DMS153 treated with DMSO at 0.1 percent for 48 hours (cell line): ENCODE data around the gene NIT1.

ENCODE experiments used
- DNase-seq: peaks from one replicate; lab custom pipeline; 2025; ENCODE audit not compliant: unreplicated experiment; lab: John Stamatoyannopoulos, UW

Gene NIT1

DNA sequence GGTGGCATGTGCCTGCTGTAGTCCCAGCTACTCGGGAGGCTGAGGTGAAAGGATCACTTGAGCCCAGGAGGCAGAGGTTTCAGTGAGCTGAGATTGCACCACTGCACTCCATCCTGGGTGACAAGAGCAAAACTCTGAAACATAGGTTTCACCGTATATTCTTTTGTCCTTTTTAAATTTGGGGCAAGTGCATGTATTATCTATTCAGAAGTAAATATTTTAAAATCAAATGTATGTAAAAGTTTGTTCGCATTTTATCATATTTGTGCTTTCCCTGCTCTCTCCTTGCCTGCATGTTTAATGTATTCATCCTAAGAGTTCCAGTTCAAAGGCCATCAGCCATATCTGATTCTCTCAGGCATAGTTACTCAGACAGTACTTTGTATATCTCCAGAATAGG, 27.9 kb downstream of the NIT1 start:
- DNase-seq: no peak

DNA sequence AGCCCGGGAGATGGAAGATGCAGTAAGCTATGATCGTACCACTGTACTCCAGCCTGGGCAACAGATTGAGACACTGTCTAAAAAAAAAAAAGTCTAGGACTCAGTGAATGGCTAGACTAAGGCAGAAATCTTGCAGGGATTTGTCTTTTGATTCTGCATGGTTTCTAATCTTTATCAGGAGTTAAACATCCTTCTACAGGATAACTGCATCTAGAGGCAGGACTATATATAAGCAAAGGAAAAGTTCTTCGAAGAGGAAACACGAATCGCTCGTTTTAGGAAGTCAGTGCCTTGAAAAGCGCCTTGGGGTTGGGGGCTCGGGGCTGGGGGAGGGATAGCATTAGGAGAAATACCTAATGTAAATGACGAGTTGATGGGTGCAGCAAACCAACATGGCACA, 35.3 kb downstream of the NIT1 start:
- DNase-seq: no peak

DNA sequence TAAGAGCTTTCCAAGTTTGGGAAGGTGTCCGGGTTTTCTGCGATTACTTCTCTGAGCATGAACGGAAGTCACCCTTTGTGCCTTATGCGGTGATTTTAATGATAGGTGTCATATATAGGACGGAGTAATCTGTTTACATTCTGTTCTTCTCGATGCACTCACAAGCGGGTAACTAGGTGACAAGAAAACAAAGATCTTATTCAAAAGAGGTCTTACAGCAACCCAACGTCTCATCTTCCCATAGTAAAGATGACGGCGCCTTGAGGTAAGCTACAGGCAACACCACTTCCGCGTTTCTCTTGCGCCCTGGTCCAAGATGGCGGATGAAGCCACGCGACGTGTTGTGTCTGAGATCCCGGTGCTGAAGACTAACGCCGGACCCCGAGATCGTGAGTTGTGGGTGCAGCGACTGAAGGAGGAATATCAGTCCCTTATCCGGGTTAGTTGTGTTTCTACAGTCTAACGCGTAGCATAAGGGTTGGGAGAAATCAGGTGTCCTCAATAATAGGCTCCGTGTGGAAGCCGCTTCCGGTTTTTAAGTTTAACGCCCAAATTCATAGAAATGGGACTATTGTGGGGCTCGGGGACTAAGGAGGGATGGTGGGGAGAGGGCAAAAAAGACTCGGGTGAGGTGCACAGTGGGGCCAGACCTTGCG, 35.9 kb downstream of the NIT1 start, which contains the start of gene UFC1:
TSS of gene UFC1 (plus strand) at position 297 of the 656 bp plus-strand sequence. CDS start at position 317, 20 bp downstream.
- DNase-seq: peak; percentile 92

DNA sequence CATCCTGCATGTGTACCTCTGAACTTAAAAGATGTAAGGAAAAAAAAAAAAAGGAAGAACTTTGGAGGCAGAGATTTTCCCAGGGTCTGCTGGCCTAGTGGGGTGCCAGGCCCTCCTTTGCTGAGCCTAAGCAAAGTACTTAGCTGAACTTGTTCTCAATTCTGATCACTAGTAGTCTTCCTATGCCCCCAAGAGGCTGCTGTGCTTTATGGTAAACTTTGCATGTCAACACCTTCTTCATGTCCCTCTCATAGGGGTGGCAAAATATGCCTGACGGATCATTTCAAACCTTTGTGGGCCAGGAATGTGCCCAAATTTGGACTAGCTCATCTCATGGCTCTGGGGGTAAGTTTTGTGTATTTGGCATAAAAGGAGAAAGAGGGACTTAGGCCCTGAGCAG, 40.0 kb downstream of the NIT1 start:
- no peak for DNase-seq

DNA sequence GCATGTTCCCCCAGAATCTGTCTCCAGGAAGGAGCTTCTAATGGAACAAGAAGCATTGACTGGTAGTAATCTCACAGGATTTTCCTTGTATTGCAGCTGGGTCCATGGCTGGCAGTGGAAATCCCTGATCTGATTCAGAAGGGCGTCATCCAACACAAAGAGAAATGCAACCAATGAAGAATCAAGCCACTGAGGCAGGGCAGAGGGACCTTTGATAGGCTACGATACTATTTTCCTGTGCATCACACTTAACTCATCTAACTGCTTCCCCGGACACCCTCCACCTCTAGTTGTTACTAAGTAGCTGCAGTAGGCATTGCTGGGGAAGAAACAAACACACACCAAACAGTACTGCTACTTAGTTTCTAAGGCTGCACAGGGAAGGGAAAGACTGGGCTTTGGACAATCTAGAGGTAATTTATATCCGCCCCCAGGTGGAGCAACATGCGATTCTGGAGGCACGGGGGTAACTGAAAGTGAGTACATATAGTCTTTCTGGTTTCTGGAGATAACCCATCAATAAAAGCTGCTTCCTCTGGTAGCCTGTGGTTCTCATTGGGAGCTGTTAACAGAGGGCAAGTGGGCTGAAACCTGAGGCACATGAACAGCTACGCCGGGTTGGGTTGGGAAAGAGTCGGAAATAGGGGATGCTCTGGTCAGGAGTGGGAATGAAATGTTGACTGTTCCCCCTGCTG, 40.6 kb downstream of the NIT1 start:
- no peak for DNase-seq

DNA sequence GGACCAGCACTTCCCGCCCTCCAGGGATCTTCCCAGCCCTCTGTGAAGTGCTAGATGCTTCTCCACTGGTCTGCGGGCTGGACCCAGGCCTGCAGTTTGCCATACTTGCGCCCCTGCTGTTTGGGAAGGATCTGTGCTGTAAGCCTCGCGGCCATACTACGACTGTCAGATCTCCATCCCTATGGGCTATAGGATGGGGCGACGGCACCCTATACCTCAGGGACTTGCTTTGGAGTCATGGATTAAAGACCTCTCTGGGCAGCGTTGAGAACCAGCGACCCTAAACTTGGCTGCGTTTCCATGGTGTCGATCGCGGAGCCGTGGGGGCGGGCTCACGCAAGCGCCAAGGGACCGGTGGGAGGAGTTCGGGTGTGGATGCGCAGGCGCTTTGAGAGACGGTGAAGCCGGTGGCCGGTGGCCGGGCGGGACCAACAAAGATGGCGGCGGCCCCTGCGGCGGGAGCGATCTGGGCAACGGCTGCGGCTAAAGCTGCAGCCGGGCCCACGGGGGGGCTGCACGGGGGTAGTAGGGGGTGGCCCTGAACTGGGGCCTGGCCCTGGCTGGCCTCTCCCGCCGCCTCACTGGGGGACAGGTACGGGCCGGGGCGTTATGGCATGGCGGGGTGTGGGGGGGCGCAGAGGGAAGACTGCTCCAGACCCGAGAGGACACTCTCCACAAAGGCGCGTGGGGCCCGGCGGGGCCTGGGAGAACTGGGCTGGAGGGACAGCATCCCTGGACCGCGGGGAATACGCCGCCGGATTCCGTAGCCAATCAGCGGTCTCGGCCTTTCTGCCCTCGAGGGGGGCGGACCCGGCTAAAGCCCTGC, 41.4 kb downstream of the NIT1 start, which contains the start of gene USP21:
TSS of gene USP21 (plus strand) at position 414 of the 826 bp plus-strand sequence. CDS start 1,141 bp downstream, outside the sequence.
- DNase-seq: peak; percentile 96

DNA sequence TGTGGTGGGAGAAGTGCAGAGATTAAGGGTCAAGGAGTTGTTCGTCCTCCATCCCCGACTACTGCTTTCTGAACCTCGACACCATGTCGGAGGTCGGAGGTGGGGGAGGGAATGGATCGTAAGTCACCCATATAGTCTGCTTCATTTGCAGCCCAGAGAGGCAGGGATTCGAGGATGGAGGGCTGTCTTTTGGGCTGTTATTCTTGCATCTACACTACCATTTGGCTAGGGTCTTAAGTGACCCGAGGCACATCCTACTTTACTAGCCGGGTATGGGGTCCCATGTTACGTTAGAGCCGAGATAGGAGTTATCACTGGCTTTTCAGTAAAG, 42.0 kb downstream of the NIT1 start:
- no peak for DNase-seq

DNA sequence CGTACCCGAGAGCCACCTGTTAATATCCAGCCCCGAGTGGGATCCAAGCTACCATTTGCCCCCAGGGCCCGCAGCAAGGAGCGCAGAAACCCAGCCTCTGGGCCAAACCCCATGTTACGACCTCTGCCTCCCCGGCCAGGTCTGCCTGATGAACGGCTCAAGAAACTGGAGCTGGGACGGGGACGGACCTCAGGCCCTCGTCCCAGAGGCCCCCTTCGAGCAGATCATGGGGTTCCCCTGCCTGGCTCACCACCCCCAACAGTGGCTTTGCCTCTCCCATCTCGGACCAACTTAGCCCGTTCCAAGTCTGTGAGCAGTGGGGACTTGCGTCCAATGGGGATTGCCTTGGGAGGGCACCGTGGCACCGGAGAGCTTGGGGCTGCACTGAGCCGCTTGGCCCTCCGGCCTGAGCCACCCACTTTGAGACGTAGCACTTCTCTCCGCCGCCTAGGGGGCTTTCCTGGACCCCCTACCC, 42.8 kb downstream of the NIT1 start:
- no peak for DNase-seq

DNA sequence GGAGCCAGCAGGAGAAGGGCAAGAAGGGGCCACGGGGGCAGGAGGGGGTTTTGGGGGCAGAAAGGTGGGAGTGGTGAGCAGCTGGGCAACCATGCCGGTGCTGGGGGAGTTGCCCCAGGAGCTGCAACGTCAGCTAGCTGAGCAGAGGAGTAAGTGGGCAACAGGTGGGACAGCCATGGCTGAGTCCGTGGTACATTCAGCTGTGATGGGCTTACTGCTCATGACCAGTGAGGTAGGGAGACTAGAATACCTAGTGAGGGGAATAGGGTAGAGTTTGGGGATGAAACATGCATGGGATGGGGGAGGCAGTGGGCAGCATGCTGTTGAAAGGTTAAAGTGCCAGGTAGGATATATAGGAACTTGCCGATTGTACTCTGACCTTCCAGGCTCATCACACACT, 43.7 kb downstream of the NIT1 start:
- DNase-seq: no peak

DNA sequence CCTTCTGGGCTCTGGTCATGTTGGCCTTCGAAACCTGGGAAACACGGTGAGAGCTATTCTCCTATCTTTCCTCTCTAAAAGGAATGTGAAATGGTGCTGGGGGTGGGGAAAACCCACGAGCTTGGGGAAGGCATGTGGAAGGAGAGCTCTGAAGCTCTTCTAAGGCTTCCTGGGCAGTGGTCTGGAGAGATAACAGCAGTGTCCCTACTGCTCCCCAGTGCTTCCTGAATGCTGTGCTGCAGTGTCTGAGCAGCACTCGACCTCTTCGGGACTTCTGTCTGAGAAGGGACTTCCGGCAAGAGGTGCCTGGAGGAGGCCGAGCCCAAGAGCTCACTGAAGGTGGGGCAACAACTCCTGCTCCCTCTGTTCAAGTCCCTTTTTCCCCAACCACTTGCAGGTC, 44.1 kb downstream of the NIT1 start:
- DNase-seq: no peak

DNA sequence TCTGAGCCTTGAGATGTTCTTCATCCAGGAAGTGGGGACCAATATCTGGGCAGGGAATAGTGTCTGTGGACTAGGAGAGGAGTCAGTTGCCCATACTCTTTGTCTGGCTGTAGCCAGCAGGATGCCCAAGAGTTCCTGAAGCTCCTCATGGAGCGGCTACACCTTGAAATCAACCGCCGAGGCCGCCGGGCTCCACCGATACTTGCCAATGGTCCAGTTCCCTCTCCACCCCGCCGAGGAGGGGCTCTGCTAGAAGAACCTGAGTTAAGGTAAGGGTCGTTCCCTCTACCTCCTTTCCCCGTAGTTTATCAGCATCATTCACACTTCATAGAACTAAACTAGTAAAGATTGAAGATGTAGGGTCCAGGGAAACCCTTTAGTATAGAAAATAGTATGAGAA, 44.9 kb downstream of the NIT1 start:
- DNase-seq: no peak

DNA sequence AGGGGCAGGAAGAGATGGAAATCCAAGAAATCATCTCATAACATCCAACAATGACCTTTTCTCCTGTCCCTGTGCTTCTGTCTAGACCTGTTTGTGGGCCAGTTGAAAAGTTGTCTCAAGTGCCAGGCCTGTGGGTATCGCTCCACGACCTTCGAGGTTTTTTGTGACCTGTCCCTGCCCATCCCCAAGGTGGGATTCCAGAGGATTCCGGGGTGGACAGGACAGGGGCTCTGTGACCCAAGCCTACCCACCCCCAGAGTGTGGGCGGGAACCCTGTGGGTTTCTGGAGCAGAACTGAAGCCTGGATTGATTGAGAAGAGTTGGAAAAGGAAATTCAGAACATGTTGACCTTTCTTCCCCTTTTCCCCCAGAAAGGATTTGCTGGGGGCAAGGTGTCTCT, 45.9 kb downstream of the NIT1 start:
- no peak for DNase-seq

DNA sequence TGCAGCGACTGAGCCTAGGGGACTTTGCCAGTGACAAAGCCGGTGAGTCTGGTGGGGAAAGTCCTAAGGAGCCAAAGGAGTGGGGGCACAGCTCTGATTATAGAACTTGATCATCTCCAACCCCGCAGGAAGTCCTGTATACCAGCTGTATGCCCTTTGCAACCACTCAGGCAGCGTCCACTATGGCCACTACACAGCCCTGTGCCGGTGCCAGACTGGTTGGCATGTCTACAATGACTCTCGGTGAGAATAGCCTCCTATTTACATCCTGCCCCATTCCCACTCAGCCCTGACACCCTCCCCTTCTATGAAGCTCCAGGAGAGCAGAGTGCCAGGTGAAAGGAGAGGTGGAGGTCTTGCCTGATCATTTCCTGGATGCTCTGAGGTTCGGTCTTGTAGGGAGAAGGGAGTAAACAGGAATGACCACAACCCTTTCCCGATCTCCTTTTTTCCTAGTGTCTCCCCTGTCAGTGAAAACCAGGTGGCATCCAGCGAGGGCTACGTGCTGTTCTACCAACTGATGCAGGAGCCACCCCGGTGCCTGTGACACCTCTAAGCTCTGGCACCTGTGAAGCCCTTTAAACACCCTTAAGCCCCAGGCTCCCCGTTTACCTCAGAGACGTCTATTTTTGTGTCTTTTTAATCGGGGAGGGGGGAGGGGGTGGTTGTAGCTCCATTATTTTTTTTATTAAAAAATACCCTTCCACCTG, 47.2 kb downstream of the NIT1 start:
- DNase-seq: no peak

DNA sequence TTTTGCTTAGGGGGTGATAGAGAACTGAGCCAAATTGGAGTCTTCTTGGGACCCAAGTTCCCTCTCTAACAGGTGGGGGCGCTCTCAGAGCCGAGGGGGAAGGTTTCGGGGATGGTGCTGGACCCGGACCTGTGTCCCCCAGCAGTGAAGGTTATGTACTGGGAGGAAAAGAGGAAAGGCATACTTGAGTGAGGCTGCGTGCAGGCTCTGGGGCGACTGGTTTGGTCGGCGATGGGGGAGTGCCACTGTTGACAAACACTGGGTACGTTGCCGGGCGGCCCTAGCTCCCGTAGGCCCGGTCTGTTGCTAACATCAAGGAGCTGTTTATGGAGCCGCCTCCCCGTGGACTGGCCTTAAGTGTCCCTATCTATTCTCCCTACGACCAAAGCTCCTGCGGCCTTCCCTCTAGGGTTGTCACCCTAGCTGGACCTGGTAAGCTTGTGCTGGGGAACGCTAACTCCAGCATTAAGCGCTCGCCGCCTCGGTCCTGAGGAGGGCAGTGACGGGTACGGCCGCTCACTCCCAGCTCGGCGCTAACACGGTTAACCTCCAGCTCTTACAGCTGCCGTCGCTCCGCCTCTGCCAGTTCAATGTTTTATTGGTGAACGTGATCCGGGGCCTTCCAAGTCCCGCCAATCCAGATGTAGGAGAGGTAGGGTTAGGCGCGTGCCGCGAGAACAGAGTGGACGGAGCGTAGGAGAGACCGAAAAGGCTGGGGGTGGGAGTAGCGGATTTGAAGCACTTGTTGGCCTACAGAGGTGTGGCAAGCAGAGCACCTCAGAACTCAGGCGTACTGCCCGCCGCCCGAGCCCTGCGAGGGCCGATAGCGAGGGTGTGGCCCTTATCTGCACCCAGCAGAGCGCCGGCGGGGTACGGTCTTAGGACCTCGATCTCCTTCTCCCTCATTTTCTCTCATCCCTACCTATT, 48.1 kb downstream of the NIT1 start, which contains the start of gene PPOX:
TSS of gene PPOX (plus strand) at position 685 of the 927 bp plus-strand sequence. CDS start 422 bp downstream, outside the sequence.
- DNase-seq: peak; percentile 100

DNA sequence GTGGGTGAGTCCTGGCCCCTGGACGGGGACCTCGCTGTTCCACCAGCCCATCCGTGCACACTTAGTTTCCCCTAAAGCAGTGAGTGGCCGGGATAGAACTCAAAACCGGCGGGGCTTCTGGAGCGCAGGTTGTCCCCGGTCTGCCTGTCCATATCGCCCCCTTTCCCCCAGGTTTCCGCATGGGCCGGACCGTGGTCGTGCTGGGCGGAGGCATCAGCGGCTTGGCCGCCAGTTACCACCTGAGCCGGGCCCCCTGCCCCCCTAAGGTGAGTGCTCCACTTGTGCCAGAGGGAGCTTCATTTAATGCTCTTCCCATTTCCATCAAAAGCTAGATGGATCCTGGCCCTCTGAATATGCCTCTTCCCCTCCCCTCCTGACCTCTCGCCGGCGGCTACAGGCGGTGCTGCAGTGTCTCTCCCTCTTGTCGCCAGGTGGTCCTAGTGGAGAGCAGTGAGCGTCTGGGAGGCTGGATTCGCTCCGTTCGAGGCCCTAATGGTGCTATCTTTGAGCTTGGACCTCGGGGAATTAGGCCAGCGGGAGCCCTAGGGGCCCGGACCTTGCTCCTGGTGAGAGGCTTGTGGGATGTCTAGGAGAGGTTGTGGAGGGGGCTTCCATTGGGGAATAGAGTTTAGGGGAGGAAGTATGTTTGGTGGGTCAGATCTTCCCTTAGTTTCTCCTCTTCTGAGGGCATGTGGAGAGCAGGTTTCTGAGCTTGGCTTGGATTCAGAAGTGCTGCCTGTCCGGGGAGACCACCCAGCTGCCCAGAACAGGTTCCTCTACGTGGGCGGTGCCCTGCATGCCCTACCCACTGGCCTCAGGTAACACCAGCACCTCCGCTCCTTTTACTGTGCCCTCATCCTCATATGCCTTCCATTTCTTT, 49.0 kb downstream of the NIT1 start:
- DNase-seq: no peak

DNA sequence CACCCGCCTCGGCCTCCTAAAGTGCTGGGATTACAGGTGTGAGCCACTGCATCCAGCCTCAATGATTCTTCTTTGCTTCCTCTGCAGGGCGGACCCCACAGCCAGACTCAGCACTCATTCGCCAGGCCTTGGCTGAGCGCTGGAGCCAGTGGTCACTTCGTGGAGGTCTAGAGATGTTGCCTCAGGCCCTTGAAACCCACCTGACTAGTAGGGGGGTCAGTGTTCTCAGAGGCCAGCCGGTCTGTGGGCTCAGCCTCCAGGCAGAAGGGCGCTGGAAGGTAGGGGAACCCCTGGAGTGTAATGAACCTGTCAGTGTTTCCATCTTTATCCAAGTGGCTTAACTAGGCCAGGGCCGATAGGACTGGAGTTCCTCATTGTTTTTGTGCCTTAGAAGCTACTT, 51.0 kb downstream of the NIT1 start:
- DNase-seq: no peak
